WTC11 (cell line): Measurements from ENCODE around the gene PARP12. TPM values are rescaled to one million over a fixed set of nuclear protein-coding genes. Genes with fewer than 3 reads are reported as not detected.

Source experiments
- ATAC-seq: fragments of 200-7000 bp; cut with Tn5 transposase; 2 replicates; pipeline ENCODE4 v1.10.0; 2021; ENCODE audit warnings: mild to moderate bottlenecking, moderate library complexity
- CTCF ChIA-PET: fragments of 300-600 bp; sonication (Branson Sonifier 250); formaldehyde crosslinking; loops from one replicate; lab custom pipeline; 2021; ENCODE audit warnings: antibody characterized with exemption; lab: Charles Lee
- POLR2A ChIA-PET: fragments of 350-600 bp; sonication (Branson Sonifier 250); formaldehyde crosslinking; loops from one replicate; lab custom pipeline; 2021; ENCODE audit warnings: antibody characterized with exemption; lab: Charles Lee
- DNase-seq: peaks from one replicate; pipeline ENCODE4 v3.0.0; 2021; ENCODE audit warnings: low spot score
- H3K27ac Mint-ChIP-seq: 2 replicates; pipeline ENCODE4 v1.8.0; 2021; ENCODE audit warnings: mixed read lengths
- H3K27me3 Mint-ChIP-seq: 2 replicates; pipeline ENCODE4 v1.8.0; 2021; ENCODE audit warnings: low read depth, mild to moderate bottlenecking, moderate library complexity, mixed read lengths
- H3K36me3 Mint-ChIP-seq: 2 replicates; pipeline ENCODE4 v1.8.0; 2021; ENCODE audit warnings: mixed read lengths
- H3K4me1 Mint-ChIP-seq: 2 replicates; pipeline ENCODE4 v1.8.0; 2022; ENCODE audit warnings: mixed read lengths
- H3K4me3 Mint-ChIP-seq: 2 replicates; pipeline ENCODE4 v1.8.0; 2021; ENCODE audit warnings: mild to moderate bottlenecking, moderate library complexity, mixed read lengths
- H3K9me3 Mint-ChIP-seq: 2 replicates; pipeline ENCODE4 v1.8.0; 2021; ENCODE audit warnings: mixed read lengths
- FOXK1 ChIP-seq: sonication (generic); formaldehyde crosslinking; IDR thresholded peaks from 2 replicates; pipeline ENCODE4 v1.8.0; 2022; ENCODE audit warnings: mild to moderate bottlenecking, moderate library complexity, missing genetic modification reagents
- FOXP1 ChIP-seq: sonication (generic); formaldehyde crosslinking; IDR thresholded peaks from 2 replicates; pipeline ENCODE4 v1.8.0; 2022; ENCODE audit warnings: missing genetic modification reagents, mild to moderate bottlenecking, moderate library complexity, borderline replicate concordance
- HMGA2 ChIP-seq: fragments of 250-450 bp; sonication (Bioruptor Pico); IDR thresholded peaks from 2 replicates; pipeline ENCODE4 v1.4.0; 2021; ENCODE audit warnings: mild to moderate bottlenecking, moderate library complexity
- MXD4 ChIP-seq: fragments of 250-450 bp; sonication (Bioruptor Pico); IDR thresholded peaks from 2 replicates; pipeline ENCODE4 v1.8.0; 2021; ENCODE audit warnings: mild to moderate bottlenecking, moderate library complexity, borderline replicate concordance
- MYBL2 ChIP-seq: sonication (generic); formaldehyde crosslinking; IDR thresholded peaks from 2 replicates; pipeline ENCODE4 v1.8.1; 2023; ENCODE audit warnings: mild to moderate bottlenecking, moderate library complexity, missing genetic modification reagents
- NFATC4 ChIP-seq: fragments of 250-450 bp; sonication (Bioruptor Pico); IDR thresholded peaks from 2 replicates; pipeline ENCODE4 v1.9.0; 2021; ENCODE audit warnings: mild to moderate bottlenecking
- NR1H2 ChIP-seq: sonication (generic); formaldehyde crosslinking; IDR thresholded peaks from 2 replicates; pipeline ENCODE4 v1.9.0; 2021; ENCODE audit warnings: mild to moderate bottlenecking, moderate library complexity, missing genetic modification reagents
- SMAD4 ChIP-seq: sonication (generic); formaldehyde crosslinking; IDR thresholded peaks from 2 replicates; pipeline ENCODE4 v1.8.0; 2022; ENCODE audit warnings: mild to moderate bottlenecking, missing genetic modification reagents
- TEAD1 ChIP-seq: sonication (generic); formaldehyde crosslinking; IDR thresholded peaks from 2 replicates; pipeline ENCODE4 v1.8.0; 2022; ENCODE audit warnings: mild to moderate bottlenecking, missing genetic modification reagents
- TP53 ChIP-seq: sonication (generic); formaldehyde crosslinking; IDR thresholded peaks from 2 replicates; pipeline ENCODE4 v1.8.1; 2023; ENCODE audit warnings: mild to moderate bottlenecking, missing genetic modification reagents
- ZNF219 ChIP-seq: sonication (generic); formaldehyde crosslinking; IDR thresholded peaks from 2 replicates; pipeline ENCODE4 v1.8.0; 2023; ENCODE audit warnings: missing genetic modification reagents, mild to moderate bottlenecking, borderline replicate concordance
- total RNA-seq: library from RNA; stranded (reverse); gene quantifications from 3 replicates; pipeline ENCODE4 v1.2.3, GENCODE V29; 2021
- TF ChIP-seq, protein P1 (sequence below): sonication (generic); formaldehyde crosslinking; IDR thresholded peaks from 2 replicates; pipeline ENCODE4 v1.8.0; 2023; ENCODE audit warnings: missing genetic modification reagents, mild to moderate bottlenecking, borderline replicate concordance
- TF ChIP-seq, protein P2 (sequence below): fragments of 200-600 bp; IDR thresholded peaks from 2 replicates; pipeline ENCODE4 v1.8.0; 2022; ENCODE audit warnings: antibody characterized with exemption
- TF ChIP-seq, protein P3 (sequence below): sonication (generic); formaldehyde crosslinking; IDR thresholded peaks from 2 replicates; pipeline ENCODE4 v1.8.1; 2022; ENCODE audit warnings: low read depth, mild to moderate bottlenecking, moderate library complexity, missing genetic modification reagents, borderline replicate concordance
- TF ChIP-seq, protein P4 (sequence below): sonication (generic); formaldehyde crosslinking; IDR thresholded peaks from 2 replicates; pipeline ENCODE4 v1.8.0; 2022; ENCODE audit warnings: mild to moderate bottlenecking, missing genetic modification reagents
- TF ChIP-seq, protein P5 (sequence below): sonication (generic); formaldehyde crosslinking; IDR thresholded peaks from 2 replicates; pipeline ENCODE4 v1.8.1; 2023; ENCODE audit warnings: mild to moderate bottlenecking, missing genetic modification reagents
- TF ChIP-seq, protein P6 (sequence below): sonication (generic); formaldehyde crosslinking; conservative IDR thresholded peaks from 2 replicates; pipeline ENCODE4 v1.8.1; 2023; ENCODE audit warnings: mild to moderate bottlenecking, low read depth, missing genetic modification reagents, moderate library complexity
- TF ChIP-seq, protein P7 (sequence below): sonication (generic); formaldehyde crosslinking; IDR thresholded peaks from 2 replicates; pipeline ENCODE4 v1.8.0; 2023; ENCODE audit warnings: missing genetic modification reagents

PARP12 gene
- total RNA-seq, 1 experiment from 2014 or later, result 9.1 TPM

DNA sequence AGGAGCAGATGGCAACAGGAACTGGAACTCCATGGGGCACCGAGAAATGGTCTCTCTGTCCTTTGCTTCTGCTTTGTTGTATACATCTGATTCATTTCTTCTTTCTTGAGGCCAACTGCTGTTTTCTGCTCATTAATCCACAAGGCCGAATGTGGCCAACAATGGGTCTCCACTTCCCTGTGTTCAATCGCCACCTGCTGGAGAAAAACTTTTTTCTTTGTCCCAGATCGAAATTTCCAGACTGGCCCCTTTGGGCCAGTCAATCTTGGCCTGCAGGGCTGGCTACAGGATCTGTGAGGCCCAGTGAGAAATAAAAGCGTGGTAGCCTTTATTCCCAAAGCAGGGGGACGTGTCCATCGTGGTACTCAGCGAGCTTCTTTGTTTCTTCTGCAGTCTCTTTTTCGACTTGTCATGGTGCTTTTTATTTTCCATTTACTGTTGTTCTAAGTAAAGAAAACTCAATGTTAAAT lies 58.8 kb downstream of the PARP12 start:
- CTCF ChIA-PET, result interaction anchor here (0.6 to 6.7 kb wide), 7 partner anchors 13 to 504 kb away, joined by 3 to 72 read pairs (median 3); no protein-coding TSS in a partner anchor
- DNase-seq, result peak; percentile 49
- TF ChIP-seq ZNF219 (CRISPR knock-in tag) (no peak), NFATC4 (CRISPR knock-in tag) (no peak), FOXK1 (CRISPR knock-in tag) (no peak), SMAD4 (no peak)
- TF ChIP-seq, protein P1, sequence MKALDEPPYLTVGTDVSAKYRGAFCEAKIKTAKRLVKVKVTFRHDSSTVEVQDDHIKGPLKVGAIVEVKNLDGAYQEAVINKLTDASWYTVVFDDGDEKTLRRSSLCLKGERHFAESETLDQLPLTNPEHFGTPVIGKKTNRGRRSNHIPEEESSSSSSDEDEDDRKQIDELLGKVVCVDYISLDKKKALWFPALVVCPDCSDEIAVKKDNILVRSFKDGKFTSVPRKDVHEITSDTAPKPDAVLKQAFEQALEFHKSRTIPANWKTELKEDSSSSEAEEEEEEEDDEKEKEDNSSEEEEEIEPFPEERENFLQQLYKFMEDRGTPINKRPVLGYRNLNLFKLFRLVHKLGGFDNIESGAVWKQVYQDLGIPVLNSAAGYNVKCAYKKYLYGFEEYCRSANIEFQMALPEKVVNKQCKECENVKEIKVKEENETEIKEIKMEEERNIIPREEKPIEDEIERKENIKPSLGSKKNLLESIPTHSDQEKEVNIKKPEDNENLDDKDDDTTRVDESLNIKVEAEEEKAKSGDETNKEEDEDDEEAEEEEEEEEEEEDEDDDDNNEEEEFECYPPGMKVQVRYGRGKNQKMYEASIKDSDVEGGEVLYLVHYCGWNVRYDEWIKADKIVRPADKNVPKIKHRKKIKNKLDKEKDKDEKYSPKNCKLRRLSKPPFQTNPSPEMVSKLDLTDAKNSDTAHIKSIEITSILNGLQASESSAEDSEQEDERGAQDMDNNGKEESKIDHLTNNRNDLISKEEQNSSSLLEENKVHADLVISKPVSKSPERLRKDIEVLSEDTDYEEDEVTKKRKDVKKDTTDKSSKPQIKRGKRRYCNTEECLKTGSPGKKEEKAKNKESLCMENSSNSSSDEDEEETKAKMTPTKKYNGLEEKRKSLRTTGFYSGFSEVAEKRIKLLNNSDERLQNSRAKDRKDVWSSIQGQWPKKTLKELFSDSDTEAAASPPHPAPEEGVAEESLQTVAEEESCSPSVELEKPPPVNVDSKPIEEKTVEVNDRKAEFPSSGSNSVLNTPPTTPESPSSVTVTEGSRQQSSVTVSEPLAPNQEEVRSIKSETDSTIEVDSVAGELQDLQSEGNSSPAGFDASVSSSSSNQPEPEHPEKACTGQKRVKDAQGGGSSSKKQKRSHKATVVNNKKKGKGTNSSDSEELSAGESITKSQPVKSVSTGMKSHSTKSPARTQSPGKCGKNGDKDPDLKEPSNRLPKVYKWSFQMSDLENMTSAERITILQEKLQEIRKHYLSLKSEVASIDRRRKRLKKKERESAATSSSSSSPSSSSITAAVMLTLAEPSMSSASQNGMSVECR, result no peak
- TF ChIP-seq, protein P2, sequence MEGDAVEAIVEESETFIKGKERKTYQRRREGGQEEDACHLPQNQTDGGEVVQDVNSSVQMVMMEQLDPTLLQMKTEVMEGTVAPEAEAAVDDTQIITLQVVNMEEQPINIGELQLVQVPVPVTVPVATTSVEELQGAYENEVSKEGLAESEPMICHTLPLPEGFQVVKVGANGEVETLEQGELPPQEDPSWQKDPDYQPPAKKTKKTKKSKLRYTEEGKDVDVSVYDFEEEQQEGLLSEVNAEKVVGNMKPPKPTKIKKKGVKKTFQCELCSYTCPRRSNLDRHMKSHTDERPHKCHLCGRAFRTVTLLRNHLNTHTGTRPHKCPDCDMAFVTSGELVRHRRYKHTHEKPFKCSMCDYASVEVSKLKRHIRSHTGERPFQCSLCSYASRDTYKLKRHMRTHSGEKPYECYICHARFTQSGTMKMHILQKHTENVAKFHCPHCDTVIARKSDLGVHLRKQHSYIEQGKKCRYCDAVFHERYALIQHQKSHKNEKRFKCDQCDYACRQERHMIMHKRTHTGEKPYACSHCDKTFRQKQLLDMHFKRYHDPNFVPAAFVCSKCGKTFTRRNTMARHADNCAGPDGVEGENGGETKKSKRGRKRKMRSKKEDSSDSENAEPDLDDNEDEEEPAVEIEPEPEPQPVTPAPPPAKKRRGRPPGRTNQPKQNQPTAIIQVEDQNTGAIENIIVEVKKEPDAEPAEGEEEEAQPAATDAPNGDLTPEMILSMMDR, result peak; percentile 46; the same call in 1 of the 2 replicates

DNA sequence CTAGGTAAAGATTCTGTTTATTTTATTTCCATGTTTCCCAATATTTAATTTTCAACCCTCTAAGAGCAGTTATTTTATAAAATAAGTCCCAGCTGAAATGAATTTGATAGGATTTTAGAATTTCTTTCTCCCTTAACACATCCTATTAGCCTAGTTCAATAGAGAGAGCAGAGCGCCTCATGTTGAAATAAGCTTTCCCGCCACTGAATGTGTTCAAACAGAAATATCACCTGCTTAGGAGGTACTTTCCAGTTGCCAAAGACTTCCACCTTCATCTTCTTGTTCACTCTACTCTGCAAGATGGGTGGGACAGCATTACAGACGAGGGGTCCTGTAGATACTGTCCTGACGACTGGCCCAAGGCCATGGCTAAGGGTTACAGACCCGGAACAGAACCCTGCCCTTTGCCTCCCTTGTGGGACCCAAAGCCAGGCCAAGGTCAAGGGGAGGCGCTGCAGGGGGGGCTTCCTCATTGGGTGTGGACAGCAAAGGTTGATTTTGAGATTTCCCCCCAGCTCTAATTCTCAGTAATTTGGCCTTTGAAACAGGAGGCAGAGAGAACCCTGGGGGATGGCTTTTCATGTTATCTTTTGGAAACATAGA lies 62.0 kb downstream of the PARP12 start:
- no peak for ATAC-seq
- no peaks in the 10 kb centered on the region; the same call in 1 of the 2 replicates for H3K27me3 Mint-ChIP-seq
- no peaks in the 10 kb centered on the region for H3K9me3 Mint-ChIP-seq
- CTCF ChIA-PET, result interaction anchor here (1.0 to 6.7 kb wide), 3 partner anchors 355 to 501 kb away, joined by 3 to 72 read pairs (median 8); no protein-coding TSS in a partner anchor
- no peak overlapping the region for H3K4me3 Mint-ChIP-seq
- no peak for DNase-seq
- H3K4me1 Mint-ChIP-seq, result peaks cover 11% of the 10 kb centered on the region
- TF ChIP-seq MYBL2 (CRISPR knock-in tag), result no peak
- TF ChIP-seq, protein P3, sequence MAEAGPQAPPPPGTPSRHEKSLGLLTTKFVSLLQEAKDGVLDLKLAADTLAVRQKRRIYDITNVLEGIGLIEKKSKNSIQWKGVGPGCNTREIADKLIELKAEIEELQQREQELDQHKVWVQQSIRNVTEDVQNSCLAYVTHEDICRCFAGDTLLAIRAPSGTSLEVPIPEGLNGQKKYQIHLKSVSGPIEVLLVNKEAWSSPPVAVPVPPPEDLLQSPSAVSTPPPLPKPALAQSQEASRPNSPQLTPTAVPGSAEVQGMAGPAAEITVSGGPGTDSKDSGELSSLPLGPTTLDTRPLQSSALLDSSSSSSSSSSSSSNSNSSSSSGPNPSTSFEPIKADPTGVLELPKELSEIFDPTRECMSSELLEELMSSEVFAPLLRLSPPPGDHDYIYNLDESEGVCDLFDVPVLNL (CRISPR knock-in tag), result no peak
- TF ChIP-seq, protein P4, sequence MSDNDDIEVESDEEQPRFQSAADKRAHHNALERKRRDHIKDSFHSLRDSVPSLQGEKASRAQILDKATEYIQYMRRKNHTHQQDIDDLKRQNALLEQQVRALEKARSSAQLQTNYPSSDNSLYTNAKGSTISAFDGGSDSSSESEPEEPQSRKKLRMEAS, result no peak
- H3K27ac Mint-ChIP-seq, result no peak overlapping the region
- no peaks in the 10 kb centered on the region for H3K36me3 Mint-ChIP-seq
- POLR2A ChIA-PET, result no interaction called here

More for the DNA sequence above, 58.8 kb downstream of the PARP12 start:
- no peaks in the 10 kb centered on the region for H3K9me3 Mint-ChIP-seq
- H3K36me3 Mint-ChIP-seq, result no peaks in the 10 kb centered on the region
- POLR2A ChIA-PET, result no interaction called here
- peaks cover 16% of the 10 kb centered on the region for H3K4me1 Mint-ChIP-seq
- no peaks in the 10 kb centered on the region for H3K27me3 Mint-ChIP-seq
- no peak overlapping the region for H3K4me3 Mint-ChIP-seq
- peak; percentile 46 for ATAC-seq
- peak overlapping the region; percentile 91 for H3K27ac Mint-ChIP-seq

DNA sequence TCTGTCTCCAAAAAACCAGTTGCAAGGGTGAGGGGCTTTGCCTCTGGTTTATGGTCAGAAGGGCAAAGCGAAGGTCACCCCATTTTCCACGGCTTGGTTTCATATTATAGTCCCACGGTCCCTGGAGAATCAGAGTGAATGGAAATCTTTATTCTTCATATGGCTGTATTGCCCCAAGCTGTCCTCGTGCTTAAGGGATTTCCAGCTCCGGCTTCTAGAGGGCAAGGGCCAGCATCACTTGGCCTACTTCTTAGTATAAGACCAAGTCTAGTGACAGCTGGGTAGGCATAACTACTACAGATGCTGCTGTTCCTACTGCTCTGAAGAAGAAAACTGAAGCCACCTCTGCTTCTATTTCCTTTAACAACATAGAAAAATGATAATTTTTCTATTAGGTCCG lies 63.2 kb downstream of the PARP12 start:
- Mint-ChIP-seq H3K36me3 (no peaks in the 10 kb centered on the region), H3K27ac (no peak overlapping the region), H3K9me3 (no peaks in the 10 kb centered on the region), H3K4me1 (peaks cover 11% of the 10 kb centered on the region), H3K4me3 (no peak overlapping the region), H3K27me3 (no peaks in the 10 kb centered on the region; the same call in 1 of the 2 replicates)
- DNase-seq (no peak), ATAC-seq (no peak)
- ChIA-PET POLR2A (no interaction called here), CTCF (interaction anchor here (1.7 kb wide), 1 partner anchor 354 kb away, joined by 6 read pairs; no protein-coding TSS in a partner anchor)
- TF ChIP-seq NR1H2 (CRISPR knock-in tag) (no peak), MXD4 (CRISPR knock-in tag) (no peak), TEAD1 (no peak), FOXP1 (CRISPR knock-in tag) (no peak), SMAD4 (no peak), TP53 (CRISPR knock-in tag) (no peak), HMGA2 (CRISPR knock-in tag) (no peak)
- TF ChIP-seq, protein P5, sequence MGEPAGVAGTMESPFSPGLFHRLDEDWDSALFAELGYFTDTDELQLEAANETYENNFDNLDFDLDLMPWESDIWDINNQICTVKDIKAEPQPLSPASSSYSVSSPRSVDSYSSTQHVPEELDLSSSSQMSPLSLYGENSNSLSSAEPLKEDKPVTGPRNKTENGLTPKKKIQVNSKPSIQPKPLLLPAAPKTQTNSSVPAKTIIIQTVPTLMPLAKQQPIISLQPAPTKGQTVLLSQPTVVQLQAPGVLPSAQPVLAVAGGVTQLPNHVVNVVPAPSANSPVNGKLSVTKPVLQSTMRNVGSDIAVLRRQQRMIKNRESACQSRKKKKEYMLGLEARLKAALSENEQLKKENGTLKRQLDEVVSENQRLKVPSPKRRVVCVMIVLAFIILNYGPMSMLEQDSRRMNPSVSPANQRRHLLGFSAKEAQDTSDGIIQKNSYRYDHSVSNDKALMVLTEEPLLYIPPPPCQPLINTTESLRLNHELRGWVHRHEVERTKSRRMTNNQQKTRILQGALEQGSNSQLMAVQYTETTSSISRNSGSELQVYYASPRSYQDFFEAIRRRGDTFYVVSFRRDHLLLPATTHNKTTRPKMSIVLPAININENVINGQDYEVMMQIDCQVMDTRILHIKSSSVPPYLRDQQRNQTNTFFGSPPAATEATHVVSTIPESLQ (CRISPR knock-in tag), result no peak
- TF ChIP-seq, protein P6, sequence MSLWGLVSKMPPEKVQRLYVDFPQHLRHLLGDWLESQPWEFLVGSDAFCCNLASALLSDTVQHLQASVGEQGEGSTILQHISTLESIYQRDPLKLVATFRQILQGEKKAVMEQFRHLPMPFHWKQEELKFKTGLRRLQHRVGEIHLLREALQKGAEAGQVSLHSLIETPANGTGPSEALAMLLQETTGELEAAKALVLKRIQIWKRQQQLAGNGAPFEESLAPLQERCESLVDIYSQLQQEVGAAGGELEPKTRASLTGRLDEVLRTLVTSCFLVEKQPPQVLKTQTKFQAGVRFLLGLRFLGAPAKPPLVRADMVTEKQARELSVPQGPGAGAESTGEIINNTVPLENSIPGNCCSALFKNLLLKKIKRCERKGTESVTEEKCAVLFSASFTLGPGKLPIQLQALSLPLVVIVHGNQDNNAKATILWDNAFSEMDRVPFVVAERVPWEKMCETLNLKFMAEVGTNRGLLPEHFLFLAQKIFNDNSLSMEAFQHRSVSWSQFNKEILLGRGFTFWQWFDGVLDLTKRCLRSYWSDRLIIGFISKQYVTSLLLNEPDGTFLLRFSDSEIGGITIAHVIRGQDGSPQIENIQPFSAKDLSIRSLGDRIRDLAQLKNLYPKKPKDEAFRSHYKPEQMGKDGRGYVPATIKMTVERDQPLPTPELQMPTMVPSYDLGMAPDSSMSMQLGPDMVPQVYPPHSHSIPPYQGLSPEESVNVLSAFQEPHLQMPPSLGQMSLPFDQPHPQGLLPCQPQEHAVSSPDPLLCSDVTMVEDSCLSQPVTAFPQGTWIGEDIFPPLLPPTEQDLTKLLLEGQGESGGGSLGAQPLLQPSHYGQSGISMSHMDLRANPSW (CRISPR knock-in tag), result no peak
- TF ChIP-seq, protein P7, sequence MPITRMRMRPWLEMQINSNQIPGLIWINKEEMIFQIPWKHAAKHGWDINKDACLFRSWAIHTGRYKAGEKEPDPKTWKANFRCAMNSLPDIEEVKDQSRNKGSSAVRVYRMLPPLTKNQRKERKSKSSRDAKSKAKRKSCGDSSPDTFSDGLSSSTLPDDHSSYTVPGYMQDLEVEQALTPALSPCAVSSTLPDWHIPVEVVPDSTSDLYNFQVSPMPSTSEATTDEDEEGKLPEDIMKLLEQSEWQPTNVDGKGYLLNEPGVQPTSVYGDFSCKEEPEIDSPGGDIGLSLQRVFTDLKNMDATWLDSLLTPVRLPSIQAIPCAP, result no peak
